GM12874 (cell line): ENCODE measurements around the gene STIMATE.

ENCODE experiments used
- TF ChIP-seq, protein P1 (sequence below): IDR thresholded peaks from 2 replicates; pipeline ENCODE4 v1.5.1; 2011; ENCODE audit warnings: low read depth, mild to moderate bottlenecking, control low read depth, low read length, moderate library complexity; ENCODE audit not compliant: insufficient read depth

The STIMATE gene

GRCh38 chr3:52790337-52790736 is 107.0 kb downstream of the STIMATE start:
- TF ChIP-seq, protein P1, sequence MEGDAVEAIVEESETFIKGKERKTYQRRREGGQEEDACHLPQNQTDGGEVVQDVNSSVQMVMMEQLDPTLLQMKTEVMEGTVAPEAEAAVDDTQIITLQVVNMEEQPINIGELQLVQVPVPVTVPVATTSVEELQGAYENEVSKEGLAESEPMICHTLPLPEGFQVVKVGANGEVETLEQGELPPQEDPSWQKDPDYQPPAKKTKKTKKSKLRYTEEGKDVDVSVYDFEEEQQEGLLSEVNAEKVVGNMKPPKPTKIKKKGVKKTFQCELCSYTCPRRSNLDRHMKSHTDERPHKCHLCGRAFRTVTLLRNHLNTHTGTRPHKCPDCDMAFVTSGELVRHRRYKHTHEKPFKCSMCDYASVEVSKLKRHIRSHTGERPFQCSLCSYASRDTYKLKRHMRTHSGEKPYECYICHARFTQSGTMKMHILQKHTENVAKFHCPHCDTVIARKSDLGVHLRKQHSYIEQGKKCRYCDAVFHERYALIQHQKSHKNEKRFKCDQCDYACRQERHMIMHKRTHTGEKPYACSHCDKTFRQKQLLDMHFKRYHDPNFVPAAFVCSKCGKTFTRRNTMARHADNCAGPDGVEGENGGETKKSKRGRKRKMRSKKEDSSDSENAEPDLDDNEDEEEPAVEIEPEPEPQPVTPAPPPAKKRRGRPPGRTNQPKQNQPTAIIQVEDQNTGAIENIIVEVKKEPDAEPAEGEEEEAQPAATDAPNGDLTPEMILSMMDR: no peak

- TF ChIP-seq, protein P1: no peak
Observed at GRCh38 chr3:52789746-52790040, 107.7 kb downstream of the STIMATE start.

DNA sequence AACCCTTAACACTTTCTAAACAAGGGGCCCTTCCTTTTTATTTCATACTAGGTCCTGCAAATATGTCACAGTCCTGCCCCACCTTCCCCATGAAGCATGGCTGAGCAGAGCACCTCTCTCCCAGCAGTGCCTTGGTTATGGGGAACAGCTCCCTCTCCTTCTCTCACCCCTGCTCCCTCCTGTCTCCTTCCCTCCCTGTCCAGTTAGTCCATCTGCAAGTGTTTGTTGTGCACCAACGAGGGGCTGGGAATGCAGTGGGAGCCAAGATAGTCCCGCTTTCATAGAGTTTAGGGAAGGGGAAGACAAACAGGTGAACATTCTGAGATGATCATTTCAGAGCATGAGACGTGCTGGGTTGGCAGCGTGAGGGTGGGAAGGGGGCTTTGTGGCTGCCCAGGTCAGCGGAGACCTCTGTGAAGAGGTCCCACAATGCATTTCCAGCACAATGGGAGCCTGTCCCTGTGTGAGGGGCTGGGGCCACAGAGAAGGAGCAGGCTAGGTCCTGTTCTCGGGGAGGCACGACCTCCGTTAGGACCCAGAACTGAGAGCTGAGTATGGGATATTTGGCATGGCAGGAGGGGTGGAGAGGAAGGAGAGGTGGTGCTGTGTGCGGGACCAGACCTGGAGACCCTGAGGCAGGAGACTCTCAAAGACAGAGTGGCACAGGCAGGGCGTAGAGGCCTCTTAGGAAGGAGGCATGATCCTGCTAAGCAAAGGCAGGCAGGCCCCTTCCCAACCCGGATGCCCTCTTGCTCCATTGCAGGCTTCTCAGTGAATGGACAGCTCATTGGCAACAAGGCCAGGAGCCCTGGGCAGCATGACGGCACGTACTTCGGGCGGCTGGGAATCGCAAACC is 108.2 kb downstream of the STIMATE start:
- TF ChIP-seq, protein P1: no peak

DNA sequence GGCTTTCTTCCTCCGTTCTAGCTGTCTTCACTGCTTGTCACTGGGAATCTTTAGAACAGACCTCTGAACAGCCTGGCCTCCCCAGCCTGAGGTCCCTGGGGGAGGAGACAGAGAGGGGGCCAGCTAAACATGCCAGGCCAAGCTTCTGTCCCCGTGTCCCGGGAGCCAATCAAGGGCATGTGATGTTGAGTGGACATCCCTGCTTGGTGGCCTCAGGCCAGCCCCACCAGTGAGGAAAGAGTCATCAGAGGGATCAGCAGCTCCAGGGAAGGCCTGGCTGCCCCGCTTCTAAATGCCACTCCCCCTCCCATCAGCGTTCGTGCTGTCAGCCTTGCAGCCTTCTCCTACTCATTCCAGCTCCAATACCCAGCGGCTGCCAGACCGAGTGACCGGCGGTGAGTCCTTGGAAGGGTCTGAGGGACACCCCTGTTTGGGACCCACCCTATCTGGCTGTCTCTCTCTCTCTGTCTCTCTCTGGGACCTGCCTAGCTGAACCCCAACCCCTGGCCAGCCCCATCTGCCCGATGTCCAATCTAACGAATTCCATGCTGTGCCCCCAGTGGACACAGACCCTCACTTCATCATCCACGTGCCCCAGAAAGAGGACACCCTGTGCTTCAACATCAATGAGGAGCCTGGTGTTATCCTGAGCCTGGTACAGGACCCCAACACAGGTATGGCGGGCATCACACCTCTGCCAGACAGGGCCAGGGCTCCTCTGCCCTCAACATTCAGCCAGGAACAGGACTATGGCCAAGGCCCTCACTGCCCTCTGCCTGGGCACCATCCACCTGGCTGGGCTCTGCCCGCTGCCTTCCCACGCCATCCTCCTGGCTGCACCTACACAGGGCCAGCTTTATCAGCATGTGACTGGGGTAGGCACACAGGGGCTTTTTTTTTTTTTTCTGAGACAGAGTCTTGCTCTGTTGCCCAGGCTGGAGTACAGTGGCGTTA is 109.4 kb downstream of the STIMATE start:
- TF ChIP-seq, protein P1: no peak

GRCh38 chr3:52787246-52787645 is 110.1 kb downstream of the STIMATE start:
- TF ChIP-seq, protein P1: no peak
